CD4-positive, alpha-beta T cell (primary cell): ENCODE data around the gene DFFB. TPM values are rescaled to one million over a fixed set of nuclear protein-coding genes. Genes with fewer than 3 reads are reported as not detected.

ENCODE experiments used
- ATAC-seq: fragments of 200-7000 bp; cut with Tn5 transposase; one replicate; pipeline ENCODE4 v1.10.0; 2022; ENCODE audit warnings: mild to moderate bottlenecking; ENCODE audit not compliant: poor library complexity
- CTCF ChIA-PET: fragments of 350-600 bp; sonication (Branson Sonifier 250); formaldehyde crosslinking; loops from one replicate; lab custom pipeline; 2021; ENCODE audit warnings: antibody characterized with exemption, inconsistent platforms; lab: Charles Lee
- POLR2A ChIA-PET: fragments of 350-600 bp; sonication (Branson Sonifier 250); formaldehyde crosslinking; loops from one replicate; lab custom pipeline; 2021; ENCODE audit warnings: antibody characterized with exemption, inconsistent platforms; lab: Charles Lee
- DNase-seq, 14 experiments: peaks; one replicate each; pipeline ENCODE4 v3.0.0-alpha.2; 2013 to 2020; ENCODE audit warnings: mixed read lengths in 2 of 14
- H3K27ac ChIP-seq, 2 donors: one replicate each; pipeline versions ENCODE4 v1.5.1 to v1.7.0; 2013; ENCODE audit warnings: low read length in 2 of 2, low read depth in 1 of 2, mild to moderate bottlenecking in 1 of 2
- H3K27me3 ChIP-seq, 2 experiments: 1 replicate in 1 of 2; 2 replicates in 1 of 2; pipeline versions ENCODE4 v1.6.1 to v1.7.0; 2013; ENCODE audit warnings: low read length in 2 of 2, control low read depth in 1 of 2, mild to moderate bottlenecking in 1 of 2, moderate library complexity in 1 of 2; ENCODE audit not compliant: insufficient read depth in 2 of 2, control insufficient read depth in 1 of 2
- H3K36me3 ChIP-seq: one replicate; pipeline ENCODE4 v1.6.1; 2013; ENCODE audit warnings: low read length, control low read depth; ENCODE audit not compliant: insufficient read depth
- H3K4me1 ChIP-seq: one replicate; pipeline ENCODE4 v1.6.1; 2013; ENCODE audit warnings: low read length, control low read depth; ENCODE audit not compliant: insufficient read depth
- H3K4me3 ChIP-seq: one replicate; pipeline ENCODE4 v1.5.1; 2013; ENCODE audit warnings: mild to moderate bottlenecking, low read length, moderate library complexity
- H3K9me3 ChIP-seq, 2 experiments: 1 replicate in 1 of 2; 2 replicates in 1 of 2; pipeline versions ENCODE4 v1.6.1 to v1.7.0; 2013; ENCODE audit warnings: low read length in 2 of 2, mild to moderate bottlenecking in 2 of 2, control low read depth in 1 of 2, moderate library complexity in 1 of 2; ENCODE audit not compliant: control insufficient read depth in 1 of 2, insufficient read depth in 1 of 2
- H3K27ac Mint-ChIP-seq: one replicate; pipeline ENCODE4 v1.8.0; 2020; ENCODE audit warnings: mixed read lengths
- H3K27me3 Mint-ChIP-seq: one replicate; pipeline ENCODE4 v1.8.0; 2021; ENCODE audit warnings: mixed read lengths
- H3K36me3 Mint-ChIP-seq: one replicate; pipeline ENCODE4 v1.8.0; 2021; ENCODE audit warnings: low read depth, mixed read lengths
- H3K4me1 Mint-ChIP-seq: one replicate; pipeline ENCODE4 v1.8.0; 2021; ENCODE audit warnings: low read depth, mixed read lengths
- H3K4me3 Mint-ChIP-seq: one replicate; pipeline ENCODE4 v1.8.0; 2020; ENCODE audit warnings: mild to moderate bottlenecking, mixed read lengths
- H3K9me3 Mint-ChIP-seq: one replicate; pipeline ENCODE4 v1.8.0; 2020; ENCODE audit warnings: mixed read lengths
- intact Hi-C, 2 experiments: fragments of 100-400 bp; cut with DNase I in 1 of 2; cut with micrococcal nuclease in 1 of 2; formaldehyde crosslinking; loops; one replicate each; pipeline versions ENCODE4 v1.15.1 to v1.9.0; 2023 to 2025; cut with DNase I, micrococcal nuclease
- total RNA-seq, 174 experiments: library from RNA in 2 of 174; stranded (reverse) in 2 of 174; gene quantifications; one replicate each; pipeline ENCODE4 v1.2.3 and lab custom pipeline; 2021 to 2026
- TF ChIP-seq, protein P1 (sequence below): fragments of 200-600 bp; IDR thresholded peaks from one replicate; pipeline ENCODE4 v1.8.0; 2022; ENCODE audit warnings: antibody characterized with exemption, mild to moderate bottlenecking

Gene DFFB
- total RNA-seq, 2 experiments from 2014 or later: 6.7 to 6.8 TPM

DNA sequence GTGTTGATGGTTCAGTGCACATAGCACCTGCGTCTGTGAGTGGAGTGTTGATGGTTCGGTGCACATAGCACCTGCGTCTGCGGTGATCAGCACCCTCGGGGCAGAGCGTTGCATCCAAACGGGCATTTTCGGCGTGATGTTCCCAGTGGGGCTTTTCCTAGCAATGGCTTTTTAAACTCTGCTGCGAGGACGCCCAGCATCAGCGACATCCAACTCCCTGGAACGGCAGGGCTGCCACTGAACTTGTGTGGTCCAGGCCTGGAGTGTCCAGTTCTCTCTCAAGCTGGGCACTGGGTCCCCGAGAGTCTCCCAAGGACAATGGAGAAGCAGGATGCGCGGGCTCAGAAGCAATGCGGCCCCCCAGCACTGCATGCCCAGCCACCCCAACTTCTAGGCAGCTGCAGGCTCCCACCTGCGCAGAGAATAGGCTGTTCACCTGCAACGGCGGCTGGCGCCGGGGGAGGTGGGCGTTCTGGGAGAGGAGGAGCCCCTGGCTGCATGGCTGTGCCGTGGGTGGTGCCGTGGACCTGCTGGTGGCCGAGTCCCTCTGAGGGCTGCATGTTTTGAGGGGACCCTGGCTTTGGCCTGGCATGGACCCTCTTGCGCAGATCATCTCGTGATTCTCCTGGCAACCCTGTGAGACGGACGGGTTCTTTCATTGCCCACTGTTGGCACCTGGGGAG is 52.9 kb downstream of the DFFB start:
- Mint-ChIP-seq H3K36me3 (no peaks in the 10 kb centered on the region), H3K4me1 (peaks cover 4% of the 10 kb centered on the region), H3K27ac (no peak overlapping the region), H3K9me3 (no peaks in the 10 kb centered on the region), H3K4me3 (no peak overlapping the region), H3K27me3 (no peaks in the 10 kb centered on the region)
- Histone ChIP-seq H3K27me3 (peaks cover 0 to 2% of the 10 kb centered on the region in 2 experiments), H3K27ac (no peak overlapping the region), H3K4me1 (peaks cover 17% of the 10 kb centered on the region), H3K4me3 (no peak overlapping the region), H3K9me3 (peaks cover 0 to 5% of the 10 kb centered on the region in 2 experiments), H3K36me3 (no peaks in the 10 kb centered on the region)
- CTCF ChIA-PET: no interaction called here
- TF ChIP-seq, protein P1, sequence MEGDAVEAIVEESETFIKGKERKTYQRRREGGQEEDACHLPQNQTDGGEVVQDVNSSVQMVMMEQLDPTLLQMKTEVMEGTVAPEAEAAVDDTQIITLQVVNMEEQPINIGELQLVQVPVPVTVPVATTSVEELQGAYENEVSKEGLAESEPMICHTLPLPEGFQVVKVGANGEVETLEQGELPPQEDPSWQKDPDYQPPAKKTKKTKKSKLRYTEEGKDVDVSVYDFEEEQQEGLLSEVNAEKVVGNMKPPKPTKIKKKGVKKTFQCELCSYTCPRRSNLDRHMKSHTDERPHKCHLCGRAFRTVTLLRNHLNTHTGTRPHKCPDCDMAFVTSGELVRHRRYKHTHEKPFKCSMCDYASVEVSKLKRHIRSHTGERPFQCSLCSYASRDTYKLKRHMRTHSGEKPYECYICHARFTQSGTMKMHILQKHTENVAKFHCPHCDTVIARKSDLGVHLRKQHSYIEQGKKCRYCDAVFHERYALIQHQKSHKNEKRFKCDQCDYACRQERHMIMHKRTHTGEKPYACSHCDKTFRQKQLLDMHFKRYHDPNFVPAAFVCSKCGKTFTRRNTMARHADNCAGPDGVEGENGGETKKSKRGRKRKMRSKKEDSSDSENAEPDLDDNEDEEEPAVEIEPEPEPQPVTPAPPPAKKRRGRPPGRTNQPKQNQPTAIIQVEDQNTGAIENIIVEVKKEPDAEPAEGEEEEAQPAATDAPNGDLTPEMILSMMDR: no peak
- DNase-seq (no peak), ATAC-seq (no peak)
- intact Hi-C loops: loop anchor here (5.0 to 10.0 kb wide), 2 partner anchors 685 to 742 kb away; partner anchors contain the start of gene AJAP1 (in 1 of the 2)
- POLR2A ChIA-PET: no interaction called here

DNA sequence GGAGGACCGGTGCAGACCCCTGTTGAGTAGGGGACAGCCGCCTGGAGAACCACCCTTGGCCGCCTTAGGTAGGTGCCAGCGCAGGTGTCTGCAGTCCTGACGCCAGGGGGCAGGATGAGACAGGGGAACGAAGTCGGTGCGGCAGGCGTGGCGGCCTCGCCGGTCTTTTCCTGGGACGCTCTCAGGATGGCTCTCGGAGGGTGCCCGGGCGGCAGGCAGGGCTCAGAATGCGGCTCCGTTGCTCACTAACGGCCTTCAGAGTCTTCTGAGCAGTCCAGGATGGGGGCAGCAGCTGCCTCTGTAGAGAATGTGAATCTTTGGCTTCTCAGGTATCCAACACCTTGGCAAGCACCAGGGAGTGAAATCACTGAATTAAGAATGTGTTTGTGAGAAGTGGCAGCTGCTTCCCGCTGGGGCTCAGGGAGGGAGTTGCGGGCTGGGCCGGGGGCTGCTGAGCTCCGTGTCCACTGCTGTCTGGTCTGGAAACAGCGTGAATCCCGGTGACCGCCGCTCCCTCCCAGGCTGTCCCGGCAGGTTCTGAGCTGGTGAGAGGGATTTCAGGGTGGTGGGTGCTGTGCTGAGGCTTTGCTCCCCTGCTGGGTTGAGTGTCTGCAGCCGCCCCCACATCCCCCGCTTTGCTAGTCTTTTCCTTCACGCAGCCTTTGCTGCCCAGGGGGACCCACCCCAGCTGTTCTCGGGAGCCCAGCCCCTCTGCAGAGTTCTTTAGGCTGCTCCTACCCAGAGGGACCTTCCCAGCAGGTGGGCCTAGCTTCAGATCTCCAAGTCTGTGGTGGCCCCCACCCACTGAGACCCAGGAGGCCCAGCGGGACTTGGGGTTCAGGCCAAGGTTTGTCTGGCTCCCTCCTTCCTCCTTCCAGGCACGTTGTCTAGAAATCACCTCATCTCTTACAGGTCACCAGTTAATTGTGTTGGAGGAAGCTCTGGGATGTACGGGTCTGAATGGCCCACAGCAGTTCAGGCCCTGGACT is 53.9 kb downstream of the DFFB start:
- CTCF ChIA-PET: interaction anchor here (0.9 to 1.1 kb wide), 3 partner anchors 20 to 1834 kb away, joined by 3 read pairs; partner anchors contain the start of genes CEP104 and DFFB
- peaks cover 17% of the 10 kb centered on the region for H3K4me1 ChIP-seq
- H3K4me3 ChIP-seq: no peak overlapping the region
- no peak overlapping the region for H3K27ac ChIP-seq
- H3K36me3 ChIP-seq: no peaks in the 10 kb centered on the region
- H3K4me3 Mint-ChIP-seq: no peak overlapping the region
- no peaks in the 10 kb centered on the region for H3K36me3 Mint-ChIP-seq
- POLR2A ChIA-PET: no interaction called here
- peaks cover 0 to 5% of the 10 kb centered on the region in 2 experiments for H3K9me3 ChIP-seq
- ATAC-seq: peak; percentile 87
- H3K27me3 Mint-ChIP-seq: no peaks in the 10 kb centered on the region
- peaks cover under 1% of the 10 kb centered on the region for H3K4me1 Mint-ChIP-seq
- H3K9me3 Mint-ChIP-seq: no peaks in the 10 kb centered on the region
- intact Hi-C loops: loop anchor here (5.0 to 10.0 kb wide), 2 partner anchors 684 to 741 kb away; partner anchors contain the start of gene AJAP1 (in 1 of the 2)
- H3K27ac Mint-ChIP-seq: no peak overlapping the region
- H3K27me3 ChIP-seq: peaks cover 0 to 2% of the 10 kb centered on the region in 2 experiments
- DNase-seq: peak; percentile 68 to 86 (median 74)
- TF ChIP-seq, protein P1: peak; percentile 76

DNA sequence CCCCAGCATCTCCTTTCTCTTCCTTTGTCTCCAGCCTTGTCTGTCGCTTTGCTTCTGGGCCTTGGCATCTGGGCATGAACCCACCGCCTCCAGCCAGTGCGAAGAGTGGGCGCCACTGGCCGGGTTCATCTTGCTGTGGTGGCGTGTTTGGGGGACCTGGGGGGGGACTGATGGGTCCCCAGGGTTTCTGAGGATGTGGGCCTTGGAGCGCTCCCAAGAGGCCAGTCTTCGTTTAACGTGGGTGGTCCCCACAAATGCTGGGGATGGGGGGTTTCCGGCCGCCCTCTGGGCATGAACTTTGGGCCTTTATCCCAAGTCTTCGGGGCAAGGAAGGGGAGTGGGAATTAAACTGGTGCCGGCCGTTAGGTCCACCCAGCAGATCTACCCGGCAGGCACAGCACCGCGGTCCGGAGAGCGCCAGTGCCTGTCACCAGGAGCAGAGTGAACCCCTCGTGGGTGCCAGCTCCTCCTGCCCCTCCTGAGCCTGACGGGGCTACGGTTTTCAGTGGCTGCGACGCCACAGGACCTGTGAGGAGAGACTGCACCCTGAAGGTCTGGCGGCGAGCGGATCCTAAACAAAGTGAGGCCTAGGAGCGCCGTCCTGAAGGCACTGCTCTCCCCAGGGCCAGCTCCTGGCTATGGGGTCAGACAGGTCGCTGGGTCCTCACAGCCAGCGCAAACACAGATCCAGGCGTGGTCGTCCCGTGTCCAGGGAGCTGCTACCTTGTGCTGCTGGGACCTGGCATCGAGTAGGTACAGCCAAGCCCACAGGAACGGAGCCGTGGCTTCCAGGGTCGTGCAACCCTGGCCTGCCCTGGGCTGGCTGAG is 54.9 kb downstream of the DFFB start:
- TF ChIP-seq, protein P1: no peak
- ChIA-PET CTCF (no interaction called here), POLR2A (no interaction called here)
- Mint-ChIP-seq H3K27ac (no peak overlapping the region), H3K27me3 (no peaks in the 10 kb centered on the region), H3K4me3 (no peak overlapping the region), H3K9me3 (no peaks in the 10 kb centered on the region), H3K4me1 (no peaks in the 10 kb centered on the region), H3K36me3 (no peaks in the 10 kb centered on the region)
- peak in 1 of 14 experiments; percentile 28 for DNase-seq
- ATAC-seq: no peak
- Histone ChIP-seq H3K4me3 (no peak overlapping the region), H3K9me3 (peaks cover 0 to 5% of the 10 kb centered on the region in 2 experiments), H3K27ac (no peak overlapping the region), H3K27me3 (peaks cover 0 to 2% of the 10 kb centered on the region in 2 experiments), H3K36me3 (no peaks in the 10 kb centered on the region), H3K4me1 (peaks cover 15% of the 10 kb centered on the region)
- intact Hi-C loops: loop anchor here (5.0 to 10.0 kb wide), 2 partner anchors 683 to 740 kb away; partner anchors contain the start of gene AJAP1 (in 1 of the 2)
